SH-SY5Y (cell line): ENCODE data around the gene HERC2.

Source experiments
- GATA2 ChIP-seq: IDR thresholded peaks from 2 replicates; pipeline ENCODE4 v1.6.1; 2011; ENCODE audit warnings: mild to moderate bottlenecking, low read depth, low read length
- GATA3 ChIP-seq: IDR thresholded peaks from 2 replicates; pipeline ENCODE4 v1.6.1; 2011; ENCODE audit warnings: low read depth, mild to moderate bottlenecking, low read length, moderate library complexity

DNA sequence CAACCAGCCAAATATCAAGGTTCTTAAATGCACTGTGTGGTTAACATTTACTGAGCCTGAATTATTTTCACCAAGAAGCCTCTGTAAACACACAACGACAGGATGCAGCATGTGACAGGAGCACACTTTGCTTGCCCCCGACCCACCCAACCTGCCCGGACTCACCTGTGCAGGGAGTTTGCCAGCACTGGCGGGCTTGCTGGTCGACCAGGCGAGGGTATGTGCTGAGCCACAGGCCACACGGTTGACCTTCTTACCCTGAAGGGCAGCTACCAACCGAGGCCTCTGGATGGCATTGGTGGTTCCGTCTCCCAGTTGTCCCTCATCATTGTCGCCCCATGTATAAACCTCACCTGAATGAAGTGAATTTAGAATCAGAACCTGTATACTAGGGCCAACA lies 197.1 kb downstream of the HERC2 start:
- TF ChIP-seq GATA3 (no peak), GATA2 (no peak)
